GM12878 (cell line): ENCODE measurements around the gene NPHP1. TPM values are rescaled to one million over a fixed set of nuclear protein-coding genes. Genes with fewer than 3 reads are reported as not detected.

ENCODE experiments used
- BCL3 ChIP-seq: IDR thresholded peaks from 2 replicates; pipeline ENCODE4 v1.6.1; 2011; ENCODE audit warnings: borderline replicate concordance, low read depth, mild to moderate bottlenecking, moderate library complexity, low read length; ENCODE audit not compliant: insufficient read depth, poor library complexity, severe bottlenecking
- CEBPB ChIP-seq, 2 experiments: fragments of 150-350 bp in 1 of 2; IDR thresholded peaks; 2 replicates each; pipeline ENCODE4 v1.6.1; 2012 to 2014; ENCODE audit warnings: low read depth in 2 of 2, low read length in 2 of 2, borderline replicate concordance in 1 of 2, inconsistent platforms in 1 of 2
- CHD4 ChIP-seq: fragments of 200-600 bp; sonication (generic); IDR thresholded peaks from 2 replicates; pipeline ENCODE4 v1.6.1; 2016; ENCODE audit warnings: mild to moderate bottlenecking
- EGR1 ChIP-seq, 2 experiments: IDR thresholded peaks; 1 replicate in 1 of 2; 2 replicates in 1 of 2; pipeline ENCODE4 v1.6.1; 2011 to 2012; ENCODE audit warnings: low read depth in 2 of 2, low read length in 2 of 2, borderline replicate concordance in 1 of 2, mild to moderate bottlenecking in 1 of 2, moderate library complexity in 1 of 2
- HDAC6 ChIP-seq: fragments of 200-600 bp; sonication (generic); IDR thresholded peaks from one replicate; pipeline ENCODE4 v1.8.0; 2017; ENCODE audit warnings: antibody characterized with exemption; ENCODE audit not compliant: unreplicated experiment
- IKZF2 ChIP-seq, 2 experiments: fragments of 450-650 bp; IDR thresholded peaks; 2 replicates each; pipeline ENCODE4 v1.6.1; 2017; ENCODE audit warnings: mild to moderate bottlenecking in 2 of 2, moderate library complexity in 2 of 2
- NRF1 ChIP-seq: conservative IDR thresholded peaks from 2 replicates; pipeline ENCODE4 v1.6.1; 2011; ENCODE audit warnings: mild to moderate bottlenecking, low read depth, low read length, improper control_type of control experiment
- TBL1XR1 ChIP-seq: IDR thresholded peaks from 2 replicates; pipeline ENCODE4 v1.6.1; 2012; ENCODE audit warnings: low read depth, low read length, improper control_type of control experiment
- TCF3 ChIP-seq: IDR thresholded peaks from 2 replicates; pipeline ENCODE4 v1.6.1; 2012; ENCODE audit warnings: low read depth, mild to moderate bottlenecking, low read length, borderline replicate concordance; ENCODE audit not compliant: insufficient read depth
- ZNF687 ChIP-seq: fragments of 450-650 bp; IDR thresholded peaks from 2 replicates; pipeline ENCODE4 v1.6.1; 2017; ENCODE audit warnings: mild to moderate bottlenecking, moderate library complexity
- polyA plus RNA-seq, 11 experiments: library from polyadenylated mRNA; depleted of rRNA in 4 of 11; unstranded in 6 of 11; stranded (reverse) in 5 of 11; fragments of >200 nt; fragmentation: Nextera tagmentation in 4 of 11; fragmentation: Illumina TruSeq in 1 of 11; extraction: Ambion mirVana in 4 of 11; extraction: Trizol in 1 of 11; gene quantifications; 1 replicate in 1 of 11; 2 replicates in 10 of 11; pipeline versions ENCODE4 v1.2.1 to v1.2.3, GENCODE V29; 2011 to 2016; ENCODE audit warnings: inconsistent platforms in 2 of 11, missing spikeins in 2 of 11, low read depth in 1 of 11
- total RNA-seq, 4 experiments: library from RNA; depleted of rRNA in 3 of 4; stranded (reverse); fragments of >200 nt in 3 of 4; fragmentation: Illumina TruSeq in 1 of 4; extraction: Trizol in 1 of 4; gene quantifications; 2 replicates each; pipeline versions ENCODE4 v1.2.1 to v1.2.3, GENCODE V29; 2013 to 2021

NPHP1 gene
- total and polyA plus RNA-seq, 10 of the 15 experiments (the other 5 are each of a cell fraction or from before 2014, with no cell fraction given) = 0.23 to 3.5 (median 1.2) TPM

GRCh38 chr2:110216199-110216598 is 11.4 kb upstream of the NPHP1 start (continued):
- TF ChIP-seq BCL3 (no peak), EGR1 (IDR thresholded peaks at IDR 0.05; ENCODE audit: borderline replicate concordance in 1 of 2, low read depth in 2 of 2, low read length in 2 of 2) (no peak), ZNF687 (no peak), TBL1XR1 (no peak), HDAC6 (no peak), CEBPB (IDR thresholded peaks at IDR 0.05; ENCODE audit: borderline replicate concordance in 1 of 2, low read depth in 2 of 2, low read length in 2 of 2) (no peak), CHD4 (no peak), NRF1 (no peak), IKZF2 (IDR thresholded peaks at IDR 0.05) (no peak), TCF3 (no peak)
- TF ChIP-seq, all 136 proteins: peak for 0
